22Rv1 (cell line): Measurements from ENCODE around the gene TOMM20.
"Not testable (repeated sequence)": the region's sequence is repeated elsewhere in the genome, so short reads cannot be mapped to it uniquely, and the experiment has no call there.

Source experiments
- CTCF ChIP-seq: fragments of 450-650 bp; IDR thresholded peaks from 2 replicates; pipeline ENCODE4 v1.5.1; 2017; ENCODE audit warnings: mild to moderate bottlenecking
- ZFX ChIP-seq: fragments of 450-650 bp; IDR thresholded peaks from 2 replicates; pipeline ENCODE4 v1.6.1; 2017; ENCODE audit warnings: antibody characterized with exemption, borderline replicate concordance

DNA sequence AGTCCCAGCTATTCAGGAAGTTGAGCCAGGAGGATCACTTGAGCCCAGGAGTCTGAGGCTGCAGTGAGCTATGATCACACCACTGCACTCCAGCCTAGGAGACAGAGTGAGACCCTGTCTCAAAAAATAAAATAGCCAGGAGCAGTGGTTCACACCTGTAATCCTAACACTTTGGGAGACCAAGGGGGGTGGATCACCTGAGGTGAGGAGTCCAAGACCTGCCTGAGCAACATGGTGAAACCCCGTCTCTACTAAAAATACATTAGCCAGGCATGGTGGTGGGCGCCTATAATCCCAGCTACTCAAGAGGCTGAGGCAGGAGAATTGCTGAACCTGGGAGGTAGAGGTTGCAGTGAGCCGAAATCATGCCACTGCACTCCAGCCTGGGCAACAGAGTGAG lies 56.1 kb downstream of the TOMM20 start:
- TF ChIP-seq CTCF, ZFX: not testable (repeated sequence)
